Measurements from ENCODE around the gene SGCD. TPM values are rescaled to one million over a fixed set of nuclear protein-coding genes. Genes with fewer than 3 reads are reported as not detected.

Gene SGCD
- total RNA-seq, 1 donor from 2014 or later = 7.5 TPM

GRCh38 chr5:156340893-156341292 lies 13.9 kb downstream of the SGCD start:
- H3K36me3 ChIP-seq = no peaks in the 10 kb centered on the region
- DNase-seq (no peak), ATAC-seq (no peak)
- H3K9me3 ChIP-seq = no peaks in the 10 kb centered on the region
- H3K27ac ChIP-seq = no peak overlapping the region
- TF ChIP-seq, protein P1, sequence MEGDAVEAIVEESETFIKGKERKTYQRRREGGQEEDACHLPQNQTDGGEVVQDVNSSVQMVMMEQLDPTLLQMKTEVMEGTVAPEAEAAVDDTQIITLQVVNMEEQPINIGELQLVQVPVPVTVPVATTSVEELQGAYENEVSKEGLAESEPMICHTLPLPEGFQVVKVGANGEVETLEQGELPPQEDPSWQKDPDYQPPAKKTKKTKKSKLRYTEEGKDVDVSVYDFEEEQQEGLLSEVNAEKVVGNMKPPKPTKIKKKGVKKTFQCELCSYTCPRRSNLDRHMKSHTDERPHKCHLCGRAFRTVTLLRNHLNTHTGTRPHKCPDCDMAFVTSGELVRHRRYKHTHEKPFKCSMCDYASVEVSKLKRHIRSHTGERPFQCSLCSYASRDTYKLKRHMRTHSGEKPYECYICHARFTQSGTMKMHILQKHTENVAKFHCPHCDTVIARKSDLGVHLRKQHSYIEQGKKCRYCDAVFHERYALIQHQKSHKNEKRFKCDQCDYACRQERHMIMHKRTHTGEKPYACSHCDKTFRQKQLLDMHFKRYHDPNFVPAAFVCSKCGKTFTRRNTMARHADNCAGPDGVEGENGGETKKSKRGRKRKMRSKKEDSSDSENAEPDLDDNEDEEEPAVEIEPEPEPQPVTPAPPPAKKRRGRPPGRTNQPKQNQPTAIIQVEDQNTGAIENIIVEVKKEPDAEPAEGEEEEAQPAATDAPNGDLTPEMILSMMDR (IDR thresholded peaks at IDR 0.05) = no peak
- no peak overlapping the region for H3K4me3 ChIP-seq
- H3K27me3 ChIP-seq = no peaks in the 10 kb centered on the region
- intact Hi-C loops (cut with DNase I) = no loop called here
- H3K4me1 ChIP-seq = no peaks in the 10 kb centered on the region

GRCh38 chr5:156350256-156350655 lies 23.3 kb downstream of the SGCD start:
- no peak overlapping the region for H3K27ac ChIP-seq
- no peak overlapping the region for H3K4me3 ChIP-seq
- no peaks in the 10 kb centered on the region for H3K4me1 ChIP-seq
- no peaks in the 10 kb centered on the region for H3K27me3 ChIP-seq
- H3K36me3 ChIP-seq = no peaks in the 10 kb centered on the region
- no peaks in the 10 kb centered on the region for H3K9me3 ChIP-seq
- intact Hi-C loops (cut with DNase I) = no loop called here
- ATAC-seq (no peak), DNase-seq (no peak)
- TF ChIP-seq, protein P1 (IDR thresholded peaks at IDR 0.05) = no peak

DNA sequence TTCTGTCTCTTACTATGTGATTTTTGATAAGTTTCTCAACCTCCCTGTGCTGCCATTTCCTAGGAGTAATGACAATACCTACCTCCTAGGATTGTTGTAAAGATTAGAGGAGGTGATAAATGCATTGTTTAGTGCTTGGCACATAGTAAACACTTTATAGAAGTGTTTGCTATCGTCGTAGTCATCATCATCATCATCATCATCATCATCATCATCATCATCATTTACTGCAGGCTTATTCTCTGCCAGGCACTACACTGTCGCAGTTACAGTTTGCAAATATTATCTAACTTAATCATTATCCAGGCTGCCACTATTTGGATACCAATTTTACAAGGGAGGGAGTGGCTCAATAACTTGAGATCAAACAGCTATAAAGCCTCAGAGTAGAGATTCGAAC lies 24.5 kb downstream of the SGCD start:
- intact Hi-C loops (cut with DNase I) = no loop called here
- DNase-seq (no peak), ATAC-seq (no peak)
- H3K4me1 ChIP-seq = no peaks in the 10 kb centered on the region
- H3K27me3 ChIP-seq = no peaks in the 10 kb centered on the region
- H3K9me3 ChIP-seq = no peaks in the 10 kb centered on the region
- no peaks in the 10 kb centered on the region for H3K36me3 ChIP-seq
- TF ChIP-seq, protein P1 (IDR thresholded peaks at IDR 0.05) = no peak
- no peak overlapping the region for H3K4me3 ChIP-seq
- H3K27ac ChIP-seq = no peak overlapping the region

- no peak overlapping the region for H3K4me3 ChIP-seq
- no peak for DNase-seq
- no peaks in the 10 kb centered on the region for H3K36me3 ChIP-seq
- intact Hi-C loops (cut with DNase I) = no loop called here
- no peak overlapping the region for H3K27ac ChIP-seq
- TF ChIP-seq, protein P1 (IDR thresholded peaks at IDR 0.05) = no peak
- no peak for ATAC-seq
- H3K4me1 ChIP-seq = no peaks in the 10 kb centered on the region
- H3K27me3 ChIP-seq = no peaks in the 10 kb centered on the region
- H3K9me3 ChIP-seq = no peaks in the 10 kb centered on the region
Observed at GRCh38 chr5:156354571-156354970, 27.6 kb downstream of the SGCD start.

GRCh38 chr5:156356238-156356637 lies 29.3 kb downstream of the SGCD start:
- TF ChIP-seq, protein P1 (IDR thresholded peaks at IDR 0.05) = no peak
- Histone ChIP-seq H3K9me3 (no peaks in the 10 kb centered on the region), H3K4me1 (no peaks in the 10 kb centered on the region), H3K4me3 (no peak overlapping the region), H3K36me3 (no peaks in the 10 kb centered on the region), H3K27ac (no peak overlapping the region), H3K27me3 (no peaks in the 10 kb centered on the region)
- DNase-seq = no peak
- intact Hi-C loops (cut with DNase I) = no loop called here
- ATAC-seq = no peak

DNA sequence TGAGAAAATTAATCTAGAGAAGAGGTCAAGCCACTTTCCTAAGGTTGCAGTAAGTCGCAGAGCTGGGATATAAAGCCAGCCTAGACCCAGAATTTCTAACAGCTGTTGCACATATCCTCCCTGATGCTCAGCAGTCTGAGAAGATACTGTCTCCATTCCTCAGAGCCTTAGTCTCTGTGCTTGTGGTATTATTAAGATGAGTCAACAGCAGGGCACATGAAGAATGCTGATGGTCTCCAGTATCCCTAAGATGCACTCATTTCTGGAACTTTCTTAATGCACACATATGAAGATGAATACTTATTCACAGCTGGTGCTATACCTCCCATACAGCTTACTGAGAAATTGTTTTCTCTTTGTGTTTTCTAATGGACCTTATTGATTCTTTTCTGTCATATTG lies 32.5 kb downstream of the SGCD start:
- no peaks in the 10 kb centered on the region for H3K27me3 ChIP-seq
- no peak for DNase-seq
- H3K27ac ChIP-seq = no peak overlapping the region
- H3K4me1 ChIP-seq = no peaks in the 10 kb centered on the region
- intact Hi-C loops (cut with DNase I) = no loop called here
- no peak overlapping the region for H3K4me3 ChIP-seq
- H3K36me3 ChIP-seq = no peaks in the 10 kb centered on the region
- TF ChIP-seq, protein P1 (IDR thresholded peaks at IDR 0.05) = no peak
- no peaks in the 10 kb centered on the region for H3K9me3 ChIP-seq
- no peak for ATAC-seq

Measured in upper lobe of right lung (tissue), 1 donor.